Stomach smooth muscle (tissue), 2 donors: ENCODE results near the gene PHGDH.

Experiments used
- H3K27ac ChIP-seq: one replicate; pipeline ENCODE4 v1.7.0; 2013; ENCODE audit warnings: mild to moderate bottlenecking, low read length, inconsistent platforms
- H3K27me3 ChIP-seq, 2 donors: one replicate each; pipeline ENCODE4 v1.7.0; 2013; ENCODE audit warnings: low read length in 2 of 2; ENCODE audit not compliant: insufficient read depth in 2 of 2, control insufficient read depth in 1 of 2
- H3K36me3 ChIP-seq, 2 donors: one replicate each; pipeline ENCODE4 v1.7.0; 2013; ENCODE audit warnings: low read length in 2 of 2; ENCODE audit not compliant: control insufficient read depth in 2 of 2, insufficient read depth in 2 of 2
- H3K4me1 ChIP-seq: one replicate; pipeline ENCODE4 v1.7.0; 2013; ENCODE audit warnings: low read length; ENCODE audit not compliant: control insufficient read depth, insufficient read depth
- H3K4me3 ChIP-seq, 2 donors: one replicate each; pipeline ENCODE4 v1.7.0; 2013; ENCODE audit warnings: low read length in 2 of 2
- H3K9ac ChIP-seq, 2 donors: one replicate each; pipeline ENCODE4 v1.7.0; 2013; ENCODE audit warnings: low read length in 2 of 2, mild to moderate bottlenecking in 1 of 2
- H3K9me3 ChIP-seq, 2 donors: one replicate each; pipeline ENCODE4 v1.7.0; 2013; ENCODE audit warnings: low read length in 2 of 2; ENCODE audit not compliant: control insufficient read depth in 2 of 2
- donor health status: healthy.
- donor health status: Pancreatic carcinoma.

The PHGDH gene

DNA sequence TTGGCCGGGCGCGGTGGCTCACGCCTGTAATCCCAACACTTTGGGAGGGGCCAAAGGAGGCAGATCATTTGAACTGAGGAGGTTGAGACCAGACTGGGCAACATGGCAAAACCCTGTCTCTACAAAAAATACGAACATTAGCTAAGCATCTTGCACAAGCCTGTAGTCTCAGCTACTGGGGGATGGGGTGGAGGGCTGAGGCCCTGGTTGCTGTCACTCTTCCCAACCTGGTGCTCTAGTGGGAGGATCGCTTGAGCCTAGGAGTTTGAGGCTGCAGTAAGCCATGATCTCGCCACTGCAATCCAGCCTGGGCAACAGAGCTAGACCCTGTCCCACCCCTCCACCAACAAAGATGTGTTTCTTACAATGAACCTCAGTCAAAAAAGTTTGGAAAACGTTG lies 2.8 kb downstream of the PHGDH start:
- Histone ChIP-seq H3K27me3 (no peaks in the 10 kb centered on the region), H3K9ac (no peak overlapping the region), H3K4me3 (peak overlapping the region in 1 of 2 donors; percentile 92), H3K36me3 (no peaks in the 10 kb centered on the region), H3K4me1 (peaks cover 27% of the 10 kb centered on the region), H3K9me3 (no peaks in the 10 kb centered on the region), H3K27ac (no peak overlapping the region)

DNA sequence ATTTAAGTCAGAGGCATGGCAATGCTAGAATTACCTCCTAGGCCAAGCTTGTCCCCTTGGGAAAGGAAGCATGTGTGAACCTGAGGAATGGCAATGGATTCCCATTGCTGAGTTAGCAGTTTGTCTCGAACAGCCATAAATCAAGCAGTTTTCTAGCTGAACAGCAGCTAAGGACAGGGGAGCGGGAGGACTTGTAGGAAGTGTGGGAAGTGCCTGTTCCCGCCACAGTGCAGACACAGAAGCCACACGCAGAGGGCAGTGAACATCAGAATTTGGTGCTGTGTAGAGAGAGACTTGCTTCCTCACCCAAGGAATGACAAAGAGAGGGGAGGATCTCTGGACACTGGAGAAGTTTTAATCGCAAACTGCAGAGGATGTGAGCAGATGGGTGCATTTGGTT lies 3.8 kb downstream of the PHGDH start:
- H3K27me3 ChIP-seq = no peaks in the 10 kb centered on the region
- H3K36me3 ChIP-seq = no peaks in the 10 kb centered on the region
- peaks cover 27% of the 10 kb centered on the region for H3K4me1 ChIP-seq
- H3K9me3 ChIP-seq = no peaks in the 10 kb centered on the region
- H3K27ac ChIP-seq = no peak overlapping the region
- H3K9ac ChIP-seq = no peak overlapping the region
- no peak overlapping the region for H3K4me3 ChIP-seq

DNA sequence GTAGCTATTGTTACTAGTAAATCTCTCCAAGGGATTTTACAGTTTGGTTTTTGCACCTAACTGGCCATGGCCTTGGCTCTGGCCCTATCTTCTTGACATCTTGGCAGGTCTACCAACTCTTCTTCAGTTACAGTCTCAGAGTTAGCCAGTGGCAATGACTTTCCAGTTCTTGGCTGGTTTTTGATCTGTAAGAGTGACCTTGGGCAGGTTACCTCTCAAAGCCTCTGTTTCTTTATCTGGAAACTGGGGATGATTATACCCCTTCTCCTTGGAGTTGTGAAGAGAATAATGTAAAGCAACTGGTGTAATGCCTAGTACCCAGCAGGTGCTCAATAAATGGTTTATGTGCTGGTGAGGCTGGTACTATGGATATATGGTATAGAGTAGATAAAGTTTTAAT lies 6.7 kb downstream of the PHGDH start:
- no peak overlapping the region for H3K9ac ChIP-seq
- H3K4me3 ChIP-seq = no peak overlapping the region
- no peaks in the 10 kb centered on the region for H3K9me3 ChIP-seq
- peaks cover 11 to 16% of the 10 kb centered on the region in 2 donors for H3K36me3 ChIP-seq
- no peak overlapping the region for H3K27ac ChIP-seq
- H3K4me1 ChIP-seq = peaks cover 12% of the 10 kb centered on the region
- H3K27me3 ChIP-seq = no peaks in the 10 kb centered on the region

DNA sequence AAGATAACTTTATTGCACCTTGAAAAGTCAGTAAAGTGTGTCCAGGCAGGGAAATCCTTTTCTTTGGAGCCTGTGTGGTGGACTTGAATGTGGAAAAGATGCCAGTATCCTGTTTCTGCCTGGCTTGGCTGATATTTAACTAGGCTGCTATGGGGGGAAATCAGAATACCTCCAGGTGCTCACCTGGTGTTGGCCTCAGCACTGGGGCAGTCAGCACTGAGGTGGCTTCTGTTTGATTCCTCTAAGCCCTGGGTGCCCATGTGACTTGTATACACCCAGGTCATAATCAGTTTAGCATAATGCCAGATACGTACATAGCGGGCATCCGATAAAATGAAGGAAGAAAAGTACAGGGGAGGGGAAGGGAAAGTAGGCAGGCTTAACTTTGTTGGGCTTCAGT lies 7.2 kb downstream of the PHGDH start:
- no peaks in the 10 kb centered on the region for H3K9me3 ChIP-seq
- no peak overlapping the region for H3K9ac ChIP-seq
- H3K4me1 ChIP-seq = peaks cover 8% of the 10 kb centered on the region
- no peak overlapping the region for H3K4me3 ChIP-seq
- H3K27ac ChIP-seq = no peak overlapping the region
- peaks cover 15 to 21% of the 10 kb centered on the region in 2 donors for H3K36me3 ChIP-seq
- no peaks in the 10 kb centered on the region for H3K27me3 ChIP-seq

DNA sequence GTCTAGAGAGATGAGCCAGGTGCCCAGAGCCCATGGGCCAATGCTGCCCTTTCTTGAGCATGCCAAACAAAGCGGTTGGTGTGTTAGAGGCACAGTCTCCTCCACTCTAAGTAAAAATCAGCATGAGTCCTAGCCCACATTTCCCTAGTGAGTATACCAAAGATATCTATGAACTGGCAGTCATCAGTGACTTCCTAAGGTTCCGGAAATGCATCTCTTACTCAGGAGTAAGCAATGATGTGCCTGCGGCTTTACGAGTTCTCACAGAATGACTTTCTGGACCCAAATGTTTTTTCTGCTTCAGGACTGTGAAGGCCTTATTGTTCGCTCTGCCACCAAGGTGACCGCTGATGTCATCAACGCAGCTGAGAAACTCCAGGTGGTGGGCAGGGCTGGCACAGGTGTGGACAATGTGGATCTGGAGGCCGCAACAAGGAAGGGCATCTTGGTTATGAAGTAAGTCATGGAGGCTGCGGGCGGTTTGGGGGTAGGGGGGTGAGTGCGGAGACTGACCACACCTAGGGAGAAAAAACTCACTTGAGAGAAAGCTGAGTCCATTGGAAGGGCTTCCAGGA lies 9.2 kb downstream of the PHGDH start:
- Histone ChIP-seq H3K27ac (no peak overlapping the region), H3K27me3 (no peaks in the 10 kb centered on the region), H3K9me3 (no peaks in the 10 kb centered on the region), H3K4me1 (no peaks in the 10 kb centered on the region), H3K36me3 (peaks cover 20 to 26% of the 10 kb centered on the region in 2 donors), H3K9ac (no peak overlapping the region), H3K4me3 (no peak overlapping the region)

DNA sequence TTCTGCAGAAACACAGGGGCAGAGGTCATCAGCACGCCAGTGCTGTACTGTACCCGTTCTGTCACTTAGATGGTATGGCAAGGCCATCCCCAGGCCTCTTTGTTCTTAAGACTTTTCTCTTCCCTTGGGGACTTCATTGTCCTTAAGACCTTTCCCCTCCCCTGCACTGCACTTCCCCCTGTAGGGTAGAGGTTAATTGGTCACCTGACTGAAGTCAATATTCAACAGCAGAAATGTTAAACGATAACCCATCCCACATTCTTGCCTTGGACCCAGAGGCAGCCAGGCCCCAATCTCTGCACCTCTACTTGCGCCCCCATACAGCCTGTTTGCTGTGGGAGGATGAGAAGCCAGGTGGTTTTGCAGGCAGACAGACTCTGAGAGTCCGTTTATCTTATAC lies 10.2 kb downstream of the PHGDH start:
- Histone ChIP-seq H3K4me3 (no peak overlapping the region), H3K27me3 (no peaks in the 10 kb centered on the region), H3K9me3 (no peaks in the 10 kb centered on the region), H3K4me1 (no peaks in the 10 kb centered on the region), H3K27ac (no peak overlapping the region), H3K36me3 (peaks cover 20 to 26% of the 10 kb centered on the region in 2 donors), H3K9ac (no peak overlapping the region)

DNA sequence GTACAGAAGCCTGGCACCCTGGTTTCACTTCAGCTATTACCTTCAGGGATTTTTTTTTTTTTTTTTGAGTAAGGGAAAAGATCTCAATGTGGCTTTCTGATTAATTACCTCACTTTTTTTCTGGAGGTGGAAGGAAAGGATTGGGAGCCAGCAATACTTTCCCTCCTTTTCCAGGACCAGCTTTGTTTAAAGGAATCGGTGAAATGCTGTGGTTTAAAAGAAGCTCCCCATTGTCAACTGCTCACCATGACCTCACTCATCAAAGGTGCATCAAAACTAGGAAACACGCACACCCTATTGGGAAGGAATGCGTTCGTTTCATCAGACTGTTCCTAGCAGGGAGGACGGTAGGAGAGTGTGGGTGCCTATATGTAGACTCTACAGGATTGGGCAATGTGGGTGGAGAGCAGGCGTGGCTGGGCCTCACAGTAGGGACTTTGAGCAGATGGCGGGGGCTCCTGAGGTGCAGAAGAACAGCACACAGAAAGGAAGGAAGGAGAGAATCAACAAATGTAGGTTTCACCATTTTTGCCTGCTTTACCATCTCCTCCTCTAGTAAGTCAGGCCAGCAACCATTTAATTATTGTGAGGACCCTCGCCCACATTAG lies 13.0 kb downstream of the PHGDH start:
- Histone ChIP-seq H3K4me1 (no peaks in the 10 kb centered on the region), H3K4me3 (no peak overlapping the region), H3K9ac (no peak overlapping the region), H3K27me3 (no peaks in the 10 kb centered on the region), H3K36me3 (peaks cover 26 to 38% of the 10 kb centered on the region in 2 donors), H3K27ac (no peak overlapping the region), H3K9me3 (no peaks in the 10 kb centered on the region)

DNA sequence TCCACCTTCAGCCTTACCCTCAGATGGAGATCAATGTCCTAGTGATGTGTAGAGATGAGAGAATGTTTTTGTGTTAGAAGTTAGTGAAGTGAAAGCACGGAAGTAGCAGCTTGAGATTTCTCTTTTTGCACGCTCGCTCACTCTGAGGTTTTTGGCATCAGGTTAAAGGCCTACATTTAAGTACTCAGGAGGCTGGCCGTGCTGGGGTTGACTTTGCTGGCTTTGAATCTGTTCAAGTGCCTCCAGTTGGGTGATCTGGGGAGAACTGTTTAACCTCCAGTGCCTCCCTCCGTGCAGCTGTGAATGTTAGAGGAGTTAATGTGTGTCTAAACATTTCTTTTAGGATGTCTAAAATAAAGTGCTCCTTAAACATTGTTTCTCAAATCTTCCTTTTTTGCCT lies 13.9 kb downstream of the PHGDH start:
- H3K36me3 ChIP-seq = peaks cover 30 to 47% of the 10 kb centered on the region in 2 donors
- H3K9ac ChIP-seq = no peak overlapping the region
- no peak overlapping the region for H3K27ac ChIP-seq
- H3K4me3 ChIP-seq = no peak overlapping the region
- no peaks in the 10 kb centered on the region for H3K9me3 ChIP-seq
- H3K4me1 ChIP-seq = no peaks in the 10 kb centered on the region
- H3K27me3 ChIP-seq = no peaks in the 10 kb centered on the region

DNA sequence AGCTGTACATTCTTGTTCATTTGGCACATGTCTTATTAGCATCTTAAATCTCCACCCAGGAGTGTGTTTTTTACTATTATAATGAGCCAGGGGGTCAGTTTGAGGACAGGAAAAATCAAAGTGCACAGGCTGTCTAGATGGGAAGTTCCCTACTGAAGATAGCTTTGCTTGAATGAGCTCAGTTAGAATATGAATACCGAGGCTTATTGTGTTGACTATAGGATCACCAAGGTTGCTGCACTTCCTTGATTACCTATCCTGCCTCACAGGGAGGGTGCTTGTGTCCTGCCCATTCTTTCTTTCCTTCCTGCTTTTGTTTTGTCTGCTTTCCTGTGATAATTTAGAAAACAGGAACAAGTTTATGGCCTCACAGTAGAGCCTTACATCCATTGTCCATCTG lies 16.3 kb downstream of the PHGDH start:
- no peaks in the 10 kb centered on the region for H3K9me3 ChIP-seq
- H3K36me3 ChIP-seq = peaks cover 24 to 35% of the 10 kb centered on the region in 2 donors
- H3K9ac ChIP-seq = no peak overlapping the region
- H3K4me3 ChIP-seq = no peak overlapping the region
- H3K27ac ChIP-seq = no peak overlapping the region
- H3K4me1 ChIP-seq = no peaks in the 10 kb centered on the region
- H3K27me3 ChIP-seq = no peaks in the 10 kb centered on the region

DNA sequence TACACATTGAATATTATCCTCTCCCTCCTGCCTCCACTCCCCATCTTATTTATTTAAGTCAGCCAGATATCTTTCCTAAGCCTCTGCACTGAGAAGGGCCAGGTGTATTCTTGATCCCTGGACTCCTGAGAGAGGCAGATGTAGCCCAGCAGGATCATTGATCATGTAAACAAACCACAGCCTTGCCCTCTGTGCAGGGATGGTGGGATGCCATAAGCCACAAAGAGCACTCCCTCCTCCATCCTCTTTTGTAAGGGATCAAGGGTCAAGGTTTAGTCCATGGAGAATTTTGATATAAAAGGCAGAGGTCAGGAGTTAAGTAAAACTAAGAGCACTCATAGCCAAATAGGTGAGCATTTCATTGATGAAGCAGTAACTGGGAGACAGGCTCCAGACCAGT lies 17.3 kb downstream of the PHGDH start:
- no peak overlapping the region for H3K9ac ChIP-seq
- H3K27ac ChIP-seq = no peak overlapping the region
- no peaks in the 10 kb centered on the region for H3K9me3 ChIP-seq
- no peaks in the 10 kb centered on the region for H3K4me1 ChIP-seq
- H3K4me3 ChIP-seq = no peak overlapping the region
- H3K36me3 ChIP-seq = peaks cover 18 to 27% of the 10 kb centered on the region in 2 donors
- H3K27me3 ChIP-seq = no peaks in the 10 kb centered on the region

DNA sequence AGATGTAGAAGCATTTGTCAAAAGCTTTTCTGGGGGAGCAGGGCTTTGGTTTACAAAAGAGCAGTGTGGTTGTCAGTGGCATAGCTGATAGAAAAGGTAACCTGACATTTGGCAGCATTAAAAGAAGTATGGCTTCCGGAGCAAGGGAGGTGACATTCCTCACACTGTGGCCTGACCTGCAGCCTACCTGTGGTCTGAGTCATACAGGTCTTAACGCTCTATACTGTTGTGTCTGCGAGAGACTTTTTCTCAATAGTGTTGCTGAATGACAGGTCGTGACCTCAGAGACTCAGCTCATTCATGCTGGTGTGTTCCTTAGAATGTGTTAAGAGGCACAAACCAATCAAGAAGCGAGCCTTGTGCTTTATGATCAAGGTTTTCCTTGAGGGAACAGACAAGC lies 19.3 kb downstream of the PHGDH start:
- Histone ChIP-seq H3K9ac (no peak overlapping the region), H3K4me3 (no peak overlapping the region), H3K36me3 (peaks cover 25 to 27% of the 10 kb centered on the region in 2 donors), H3K9me3 (no peaks in the 10 kb centered on the region), H3K4me1 (peaks cover 3% of the 10 kb centered on the region), H3K27ac (no peak overlapping the region), H3K27me3 (no peaks in the 10 kb centered on the region)
